ENCODE data around the gene ASB9.
"Not testable (repeated sequence)": the region's sequence is repeated elsewhere in the genome, so short reads cannot be mapped to it uniquely, and the experiment has no call there.

ASB9 gene

DNA sequence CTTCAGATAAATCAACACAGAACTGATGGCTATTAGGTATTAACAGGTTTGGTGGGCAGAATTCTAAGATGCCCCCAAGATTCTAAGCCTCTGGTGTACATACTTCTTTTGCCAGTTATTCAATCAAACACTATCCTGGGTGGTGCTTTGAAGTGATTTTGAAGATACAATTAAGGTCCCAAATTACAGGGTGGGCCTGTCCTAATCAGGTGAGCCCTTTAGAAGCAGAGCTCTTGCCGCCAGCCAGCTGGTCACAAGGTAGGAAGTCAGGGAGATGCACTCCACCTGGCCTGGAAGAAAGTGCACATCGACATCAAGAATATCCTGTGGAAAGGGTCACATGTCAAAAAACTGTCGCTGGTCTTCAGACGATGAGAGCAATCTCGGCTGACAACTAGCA, 29.5 kb downstream of the ASB9 start:
- no peak for FAIRE-seq

DNA sequence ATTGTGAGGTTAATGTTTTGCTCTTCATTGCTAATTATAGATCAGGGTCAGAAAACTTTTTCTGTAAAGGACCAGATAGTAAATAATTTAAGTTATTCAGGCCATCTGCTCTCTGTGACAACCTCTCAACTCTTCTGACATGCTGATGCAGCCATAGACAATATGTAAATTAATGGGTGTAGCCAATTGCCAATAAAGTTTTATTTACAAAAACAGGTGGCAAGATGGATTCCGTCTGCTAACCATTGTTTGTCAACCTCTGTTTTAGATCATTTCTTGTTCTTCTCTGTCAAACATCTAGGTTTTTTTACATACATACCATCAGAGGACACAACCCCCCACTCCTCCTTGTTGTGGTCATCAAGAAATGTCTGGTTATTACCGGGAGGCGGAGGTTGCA, 33.7 kb downstream of the ASB9 start:
- no peak for FAIRE-seq

GRCh38 chrX:15235001-15235400, 34.9 kb downstream of the ASB9 start:
- no peak for FAIRE-seq

DNA sequence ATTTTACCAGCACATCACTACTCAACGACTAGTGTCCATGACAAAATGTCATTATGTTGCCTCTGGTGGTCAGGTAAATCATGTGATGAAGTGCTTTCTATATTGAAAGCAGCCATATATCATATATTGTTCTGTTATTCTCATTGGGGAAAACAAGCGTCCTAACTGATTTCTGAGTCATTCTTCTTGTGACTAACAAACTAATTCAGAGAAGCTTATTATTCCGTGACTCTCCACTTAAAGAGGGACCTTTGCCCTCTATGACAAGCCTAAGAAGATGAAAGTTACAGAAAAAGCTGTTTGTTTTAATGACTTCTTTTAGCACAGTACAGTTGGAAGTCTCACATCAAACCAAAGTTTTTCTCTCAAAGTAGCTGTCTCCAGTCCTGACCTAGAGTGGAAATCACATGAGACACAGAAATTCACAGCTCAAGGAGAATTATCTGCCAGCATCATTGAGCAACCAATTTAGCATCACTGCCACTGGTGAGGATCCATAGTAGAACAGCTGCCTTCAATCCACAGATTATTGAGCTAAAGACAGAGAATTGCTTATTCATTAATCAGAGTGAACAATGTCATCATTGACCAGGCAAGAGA, 36.4 kb downstream of the ASB9 start:
- no peak for FAIRE-seq

DNA sequence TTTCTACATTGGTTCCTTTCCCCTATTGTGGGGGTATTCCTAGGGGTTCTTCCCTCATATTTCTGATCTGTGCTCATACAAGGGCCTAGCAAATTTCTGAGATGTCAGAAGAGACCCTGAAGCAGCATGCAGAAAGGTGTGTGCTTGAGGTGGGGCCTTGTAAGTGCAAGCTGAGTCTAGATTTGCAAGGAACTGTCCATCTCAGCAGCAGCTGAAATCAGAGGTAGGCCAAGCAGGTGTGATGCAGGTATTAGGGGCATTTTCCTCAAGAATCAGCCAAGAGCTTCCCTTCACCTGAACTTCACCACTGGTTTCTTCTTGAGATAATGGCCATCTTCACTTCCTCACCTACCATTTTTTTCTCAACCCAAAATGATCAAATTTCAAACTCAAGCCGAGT, 45.1 kb downstream of the ASB9 start:
- no peak for FAIRE-seq

- no peak for FAIRE-seq
Observed at GRCh38 chrX:15221321-15221720, 48.6 kb downstream of the ASB9 start.

GRCh38 chrX:15217161-15217560, 52.7 kb downstream of the ASB9 start:
- no peak for FAIRE-seq

- no peak for FAIRE-seq
Observed at GRCh38 chrX:15216280-15216679, 53.6 kb downstream of the ASB9 start.

GRCh38 chrX:15215366-15215765, 54.5 kb downstream of the ASB9 start:
- no peak for FAIRE-seq

- no peak for FAIRE-seq
Observed at GRCh38 chrX:15214588-15214987, 55.3 kb downstream of the ASB9 start.

DNA sequence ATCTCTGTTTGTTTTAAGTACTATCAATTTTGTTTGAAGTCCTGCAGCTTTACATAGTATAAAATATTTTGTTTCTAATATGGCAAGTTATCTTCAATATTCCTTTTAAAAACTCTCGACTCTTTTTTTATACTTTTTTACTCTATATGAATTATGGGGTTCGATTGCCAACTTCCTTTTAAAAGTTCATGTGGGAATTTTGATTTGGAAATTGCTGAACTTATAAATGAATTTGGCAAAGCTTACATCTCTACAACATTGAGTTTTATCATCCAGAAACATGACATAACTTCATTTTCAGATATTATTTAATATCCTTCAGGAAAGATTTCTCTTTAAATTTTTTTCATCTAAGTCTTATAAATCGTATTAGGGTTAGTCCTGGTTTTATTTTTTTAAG, 60.8 kb downstream of the ASB9 start:
- FAIRE-seq = no peak

DNA sequence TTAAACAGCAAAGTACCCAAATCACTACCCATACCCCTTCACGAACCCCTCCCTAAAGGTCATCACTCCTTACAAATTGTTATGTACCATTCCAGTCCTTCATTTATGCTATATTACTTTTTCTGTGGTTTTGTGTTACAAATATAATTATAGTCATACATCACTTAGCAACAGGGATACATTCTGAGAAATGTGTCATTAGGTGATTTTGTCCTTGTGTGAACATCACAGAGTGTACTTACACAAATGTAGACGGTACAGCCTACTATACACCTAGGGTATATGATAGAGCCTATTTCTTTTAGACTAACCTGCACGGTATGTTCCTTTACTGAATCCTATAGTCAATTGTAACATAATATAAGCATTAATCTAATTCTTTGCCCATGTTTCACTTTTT, 61.9 kb downstream of the ASB9 start:
- no peak for FAIRE-seq

GRCh38 chrX:15207384-15207783, 62.5 kb downstream of the ASB9 start:
- FAIRE-seq = no peak

DNA sequence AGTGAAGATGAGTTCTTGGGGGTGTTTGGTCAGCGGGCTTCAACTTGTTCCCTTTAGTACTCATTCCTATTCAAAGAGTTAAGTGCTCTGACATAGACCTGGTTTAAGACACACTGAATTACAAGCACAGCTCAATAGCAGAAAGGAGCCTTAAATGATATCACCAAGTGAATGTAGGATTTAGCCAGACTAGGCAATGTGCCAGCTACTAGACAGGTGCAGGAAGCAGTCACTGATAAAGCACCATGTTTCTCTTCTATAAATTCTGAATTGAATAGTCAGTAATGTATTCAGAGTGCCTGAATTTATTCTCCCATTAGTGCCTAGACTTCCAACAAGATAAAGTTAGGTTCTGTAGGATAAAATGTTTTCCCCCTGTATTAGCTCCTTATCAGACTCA, 63.6 kb downstream of the ASB9 start:
- FAIRE-seq = no peak

- FAIRE-seq = no peak
Observed at GRCh38 chrX:15204130-15204751, 65.6 kb downstream of the ASB9 start.

- FAIRE-seq = no peak
Observed at GRCh38 chrX:15203694-15204093, 66.2 kb downstream of the ASB9 start.

GRCh38 chrX:15202454-15203177, 67.3 kb downstream of the ASB9 start:
- no peak for FAIRE-seq

DNA sequence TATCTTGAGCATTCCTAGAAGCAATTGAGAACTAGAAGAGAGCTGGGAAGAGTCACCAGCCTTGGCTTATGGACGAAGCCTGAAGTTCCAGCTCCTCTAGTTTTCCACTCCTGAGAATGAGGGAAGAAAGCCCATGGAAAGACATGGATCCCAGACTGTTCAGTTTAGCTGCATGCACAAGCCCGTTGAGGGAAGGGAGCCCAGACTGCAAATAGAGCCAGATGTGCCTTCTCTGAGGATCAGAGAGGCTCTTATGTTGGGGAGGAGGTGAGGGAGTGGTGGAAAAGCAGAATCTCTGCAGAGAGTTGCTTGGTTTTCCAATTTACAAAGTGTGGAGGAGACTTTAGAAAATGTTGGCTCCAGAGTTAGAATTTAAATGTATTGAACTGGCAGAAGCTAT, 69.0 kb downstream of the ASB9 start:
- no peak for FAIRE-seq

DNA sequence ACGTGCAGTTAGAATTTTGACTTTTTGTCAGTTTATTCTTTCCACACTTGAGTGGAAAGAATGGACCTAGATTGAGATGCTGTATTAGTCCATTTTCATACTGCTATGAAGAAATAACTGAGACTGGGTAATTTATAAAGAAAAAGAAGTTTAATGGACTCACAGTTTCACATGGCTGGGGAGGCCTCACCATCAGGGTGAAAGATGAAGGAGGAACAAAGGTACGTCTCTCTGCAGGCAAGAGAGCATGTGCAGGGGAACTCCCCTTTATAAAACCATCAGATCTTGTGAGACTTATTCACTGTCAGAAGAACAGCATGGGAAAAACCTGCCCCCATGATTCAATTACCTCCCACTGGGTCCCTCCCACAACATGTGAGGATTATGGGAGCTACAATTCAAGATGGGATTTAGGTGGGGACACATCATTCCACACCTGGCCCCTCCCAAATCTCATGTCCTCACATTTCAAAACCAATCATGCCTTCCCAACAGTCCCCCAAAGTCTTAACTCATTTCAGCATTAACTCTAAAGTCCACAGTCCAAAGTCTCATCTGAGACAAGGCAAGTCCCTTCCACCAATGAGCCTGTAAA, 71.2 kb downstream of the ASB9 start:
- not testable (repeated sequence) for FAIRE-seq

DNA sequence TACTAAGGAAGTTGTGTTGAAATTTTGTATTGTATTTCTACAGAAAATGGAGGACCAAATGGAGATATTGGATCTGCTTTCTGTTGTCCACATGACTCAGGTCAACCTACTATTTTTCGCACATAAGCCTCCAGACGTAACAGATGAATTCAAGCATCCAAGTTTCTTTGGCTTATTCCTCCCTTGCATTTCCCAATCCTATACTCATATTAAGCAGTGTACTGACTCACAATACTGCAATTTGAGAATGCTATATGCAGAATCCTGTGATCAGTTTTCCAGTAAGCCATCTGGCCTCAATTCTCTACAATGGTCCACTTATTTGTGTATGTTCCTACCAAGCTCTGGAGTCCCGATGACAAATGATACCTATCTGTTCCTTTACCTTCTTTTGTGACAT, 75.7 kb downstream of the ASB9 start:
- FAIRE-seq = no peak
